ENCODE results near the gene POLR2C.

DNA sequence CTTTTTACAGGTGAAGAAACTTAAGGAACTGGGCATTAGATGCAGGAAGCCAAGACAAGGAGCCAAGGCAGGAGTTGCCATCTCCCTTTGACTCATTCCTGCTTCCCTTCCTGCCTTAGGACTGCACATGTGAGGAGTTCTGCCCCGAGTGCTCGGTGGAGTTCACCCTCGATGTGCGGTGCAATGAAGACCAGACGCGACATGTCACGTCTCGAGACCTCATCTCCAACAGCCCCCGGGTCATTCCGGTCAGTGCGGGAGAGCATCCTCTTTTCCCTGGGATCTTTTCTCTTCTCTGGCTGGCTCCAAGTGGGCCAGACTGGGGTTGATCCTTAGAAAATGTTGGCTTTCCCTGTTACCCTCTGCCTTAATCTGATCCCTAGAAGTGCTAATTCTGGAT, 6.6 kb downstream of the POLR2C start:
- TF ChIP-seq, protein P1, sequence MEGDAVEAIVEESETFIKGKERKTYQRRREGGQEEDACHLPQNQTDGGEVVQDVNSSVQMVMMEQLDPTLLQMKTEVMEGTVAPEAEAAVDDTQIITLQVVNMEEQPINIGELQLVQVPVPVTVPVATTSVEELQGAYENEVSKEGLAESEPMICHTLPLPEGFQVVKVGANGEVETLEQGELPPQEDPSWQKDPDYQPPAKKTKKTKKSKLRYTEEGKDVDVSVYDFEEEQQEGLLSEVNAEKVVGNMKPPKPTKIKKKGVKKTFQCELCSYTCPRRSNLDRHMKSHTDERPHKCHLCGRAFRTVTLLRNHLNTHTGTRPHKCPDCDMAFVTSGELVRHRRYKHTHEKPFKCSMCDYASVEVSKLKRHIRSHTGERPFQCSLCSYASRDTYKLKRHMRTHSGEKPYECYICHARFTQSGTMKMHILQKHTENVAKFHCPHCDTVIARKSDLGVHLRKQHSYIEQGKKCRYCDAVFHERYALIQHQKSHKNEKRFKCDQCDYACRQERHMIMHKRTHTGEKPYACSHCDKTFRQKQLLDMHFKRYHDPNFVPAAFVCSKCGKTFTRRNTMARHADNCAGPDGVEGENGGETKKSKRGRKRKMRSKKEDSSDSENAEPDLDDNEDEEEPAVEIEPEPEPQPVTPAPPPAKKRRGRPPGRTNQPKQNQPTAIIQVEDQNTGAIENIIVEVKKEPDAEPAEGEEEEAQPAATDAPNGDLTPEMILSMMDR (IDR thresholded peaks at IDR 0.05) = no peak
- TF ChIP-seq POLR2A (IDR thresholded peaks at IDR 0.05) = no peak
